Endometrial microvascular endothelial cells (primary cell): Measurements from ENCODE around the gene RPTOR. TPM values are rescaled to one million over a fixed set of nuclear protein-coding genes. Genes with fewer than 3 reads are reported as not detected.

Source experiments
- in situ Hi-C: cut with HindIII; loops from 2 replicates; pipeline ENCODE4 v1.10.0; 2017; ENCODE audit warnings: low sequenced_read_pairs, low pct_unique_long_range_greater_than_20kb; ENCODE audit errors: inconsistent ontology term
- total RNA-seq: library from RNA; depleted of rRNA; stranded (reverse); fragments of >200 nt; gene quantifications from one replicate; pipeline ENCODE4 v1.2.3, GENCODE V29; 2015; ENCODE audit errors: inconsistent ontology term

The RPTOR gene
- total RNA-seq, 1 donor from 2014 or later: 28.2 TPM

DNA sequence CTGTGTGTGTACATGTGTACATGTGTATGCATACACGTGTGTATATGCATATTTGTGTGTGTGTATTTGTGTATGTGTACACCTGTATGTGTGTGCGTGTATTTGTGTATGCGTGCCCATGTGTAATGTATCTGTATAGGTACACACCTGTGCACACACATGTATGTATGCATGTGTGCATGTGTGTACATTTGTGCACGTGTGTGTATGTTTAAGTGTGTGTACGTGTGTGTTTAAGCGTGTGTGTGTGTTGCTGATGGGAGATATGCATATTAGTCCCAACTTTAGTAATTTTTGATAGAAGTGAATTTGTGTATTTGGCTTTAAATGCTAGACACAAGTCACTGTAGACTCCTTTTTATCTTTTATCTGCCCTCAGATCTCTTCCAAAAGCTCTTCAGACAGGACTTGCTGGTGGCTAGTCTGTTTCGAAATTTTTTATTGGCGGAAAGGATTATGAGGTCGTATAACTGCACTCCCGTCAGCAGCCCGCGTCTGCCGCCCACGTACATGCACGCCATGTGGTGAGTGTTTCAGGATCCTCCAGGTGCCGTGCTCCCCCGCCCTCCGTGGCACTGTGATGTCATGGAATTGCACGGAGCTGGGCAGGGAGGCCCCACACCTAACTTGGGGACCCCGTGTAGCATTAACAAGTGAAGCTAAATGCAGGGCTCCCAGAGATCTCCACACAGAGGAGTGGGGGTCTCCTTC lies 278.2 kb downstream of the RPTOR start:
- in situ Hi-C loops: no loop called here

DNA sequence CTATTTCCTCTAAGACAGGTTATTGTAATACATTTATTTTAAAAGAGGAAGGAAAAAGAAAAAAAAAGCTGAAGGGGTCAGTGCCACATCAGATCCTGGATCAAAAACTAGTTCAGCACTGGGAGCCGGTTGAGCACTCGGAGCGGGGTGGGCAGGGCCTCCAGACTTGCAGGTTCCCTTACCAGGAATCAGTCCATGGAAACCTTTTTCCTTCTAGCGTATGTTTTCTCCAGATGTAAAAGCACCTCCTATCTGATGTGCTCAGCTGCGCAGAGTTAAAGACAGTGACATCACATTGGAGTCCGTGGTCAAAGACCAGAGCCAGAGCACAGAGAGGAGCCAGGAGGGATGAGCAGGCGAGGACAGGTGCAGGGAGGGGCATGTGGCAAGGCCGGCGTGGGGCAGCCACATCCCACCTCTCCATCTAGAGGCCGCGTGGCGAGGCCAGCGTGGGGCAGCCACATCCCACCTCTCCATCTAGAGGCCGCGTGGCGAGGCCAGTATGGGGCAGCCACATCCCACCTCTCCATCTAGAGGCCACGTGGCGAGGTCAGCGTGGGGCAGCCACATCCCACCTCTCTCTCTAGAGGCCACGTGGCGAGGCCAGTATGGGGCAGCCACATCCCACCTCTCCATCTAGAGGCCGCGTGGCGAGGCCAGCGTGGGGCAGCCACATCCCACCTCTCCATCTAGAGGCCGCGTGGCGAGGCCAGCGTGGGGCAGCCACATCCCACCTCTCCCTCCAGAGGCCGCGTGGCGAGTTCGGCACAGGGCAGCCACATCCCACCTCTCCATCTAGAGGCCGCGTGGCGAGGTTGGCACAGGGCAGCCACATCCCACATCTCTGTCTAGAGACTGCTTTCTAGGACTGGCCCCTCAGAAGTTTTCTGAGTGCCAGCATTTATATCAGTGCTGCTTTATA lies 280.2 kb downstream of the RPTOR start:
- in situ Hi-C loops: no loop called here

DNA sequence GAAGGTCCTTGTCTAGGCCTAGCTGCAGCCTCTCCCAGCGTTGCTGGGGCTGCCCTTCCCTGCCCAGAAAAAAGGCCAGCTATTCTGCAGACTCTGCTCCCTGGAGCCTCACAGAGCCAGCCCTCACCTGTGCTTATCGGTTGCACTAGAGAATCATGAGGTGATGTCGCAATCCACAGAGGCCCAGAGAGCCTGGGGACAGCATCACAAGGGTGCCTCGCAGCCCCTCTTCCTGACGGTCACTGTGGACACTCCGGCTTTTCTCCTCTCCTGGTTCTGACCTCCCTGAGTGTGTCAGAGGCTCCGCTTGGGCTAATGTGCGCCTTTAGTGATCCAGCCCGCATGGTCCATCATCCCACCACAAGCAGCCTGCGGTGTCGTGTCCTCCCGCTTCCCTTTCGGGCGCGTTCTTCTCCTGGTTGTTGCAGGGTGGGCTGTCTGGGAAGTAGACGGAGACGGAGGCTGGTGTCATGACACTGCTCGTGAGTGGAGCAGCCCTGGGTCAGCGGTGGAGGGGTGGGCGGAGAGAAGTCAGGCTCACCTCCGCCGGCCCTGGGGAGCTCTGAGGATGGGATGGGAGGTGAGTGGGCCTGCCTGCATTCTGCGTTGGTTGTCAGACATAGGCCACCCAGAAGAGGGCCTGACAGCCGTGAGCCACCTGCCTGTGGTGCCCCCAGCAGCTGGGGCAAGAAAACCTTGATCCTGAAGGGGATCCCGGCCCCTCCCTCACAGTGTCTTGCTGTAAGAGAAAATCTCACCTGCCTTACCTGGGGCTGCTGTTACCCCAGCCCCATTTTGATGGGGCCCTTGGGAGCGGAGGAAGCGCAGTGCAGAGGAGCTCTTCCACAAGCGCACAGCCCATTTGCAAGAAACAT lies 281.1 kb downstream of the RPTOR start:
- in situ Hi-C loops: no loop called here

DNA sequence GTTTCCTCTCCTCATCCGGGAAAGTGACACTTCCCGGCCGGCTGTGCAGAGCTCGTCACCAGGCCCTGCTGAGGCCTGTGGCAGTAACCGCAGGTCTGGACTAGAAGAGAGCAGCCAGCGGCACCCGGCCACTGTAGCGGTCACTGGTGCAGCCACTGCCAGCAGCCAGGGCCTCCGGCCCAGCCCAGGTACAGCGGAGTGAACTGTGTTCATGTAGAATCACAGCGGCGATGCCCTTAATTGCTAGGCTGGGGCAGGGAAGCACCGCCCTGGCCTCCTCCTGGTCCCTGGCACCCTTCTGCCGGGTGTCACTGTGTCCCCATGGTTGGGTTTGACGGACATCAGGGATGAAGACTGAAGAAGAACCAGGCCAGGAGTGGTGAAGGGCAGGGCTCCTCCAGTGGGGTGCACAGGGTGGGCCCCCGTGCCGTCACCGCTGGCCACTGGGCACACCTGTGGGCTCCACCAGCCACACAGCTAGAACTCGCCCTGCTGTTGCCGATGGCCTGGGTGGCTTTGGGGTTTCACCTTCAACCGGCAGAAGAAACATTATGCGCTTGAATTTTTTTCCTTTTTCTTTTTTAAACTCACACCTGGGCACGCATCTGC lies 281.8 kb downstream of the RPTOR start:
- in situ Hi-C loops: no loop called here

DNA sequence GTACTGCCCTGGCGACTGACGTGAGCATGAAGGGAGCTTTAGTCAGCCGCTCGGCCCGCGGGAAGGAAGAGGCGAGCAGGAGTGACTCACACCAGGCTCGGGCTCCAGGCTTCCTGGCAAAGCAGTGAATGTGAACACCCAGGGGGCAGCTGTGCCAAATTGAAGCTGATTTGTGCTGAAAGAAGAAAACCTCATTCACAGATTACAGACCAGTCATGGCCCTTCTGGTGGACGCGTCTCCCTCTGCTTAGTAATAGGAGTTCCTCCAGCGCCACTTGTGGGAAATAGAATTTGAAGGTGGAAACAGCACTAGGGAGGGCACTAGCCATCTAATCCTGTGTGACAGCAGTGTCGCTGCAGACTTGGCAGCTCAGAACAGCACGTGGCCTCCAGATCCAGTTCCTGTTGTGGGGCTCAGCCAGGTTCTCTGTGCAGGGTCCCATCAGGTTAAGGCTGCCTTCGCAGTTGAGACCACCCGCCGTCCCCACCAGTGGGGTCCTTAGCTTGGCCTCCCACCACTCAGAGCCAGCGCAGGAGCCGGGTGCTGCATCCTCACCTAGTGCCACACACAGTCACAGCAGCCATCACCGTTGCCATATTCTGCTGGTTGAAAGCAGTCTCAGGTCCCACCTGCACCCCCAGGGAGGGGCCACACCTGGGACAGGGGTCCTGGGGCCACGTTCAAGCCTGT lies 282.5 kb downstream of the RPTOR start:
- in situ Hi-C loops: no loop called here

DNA sequence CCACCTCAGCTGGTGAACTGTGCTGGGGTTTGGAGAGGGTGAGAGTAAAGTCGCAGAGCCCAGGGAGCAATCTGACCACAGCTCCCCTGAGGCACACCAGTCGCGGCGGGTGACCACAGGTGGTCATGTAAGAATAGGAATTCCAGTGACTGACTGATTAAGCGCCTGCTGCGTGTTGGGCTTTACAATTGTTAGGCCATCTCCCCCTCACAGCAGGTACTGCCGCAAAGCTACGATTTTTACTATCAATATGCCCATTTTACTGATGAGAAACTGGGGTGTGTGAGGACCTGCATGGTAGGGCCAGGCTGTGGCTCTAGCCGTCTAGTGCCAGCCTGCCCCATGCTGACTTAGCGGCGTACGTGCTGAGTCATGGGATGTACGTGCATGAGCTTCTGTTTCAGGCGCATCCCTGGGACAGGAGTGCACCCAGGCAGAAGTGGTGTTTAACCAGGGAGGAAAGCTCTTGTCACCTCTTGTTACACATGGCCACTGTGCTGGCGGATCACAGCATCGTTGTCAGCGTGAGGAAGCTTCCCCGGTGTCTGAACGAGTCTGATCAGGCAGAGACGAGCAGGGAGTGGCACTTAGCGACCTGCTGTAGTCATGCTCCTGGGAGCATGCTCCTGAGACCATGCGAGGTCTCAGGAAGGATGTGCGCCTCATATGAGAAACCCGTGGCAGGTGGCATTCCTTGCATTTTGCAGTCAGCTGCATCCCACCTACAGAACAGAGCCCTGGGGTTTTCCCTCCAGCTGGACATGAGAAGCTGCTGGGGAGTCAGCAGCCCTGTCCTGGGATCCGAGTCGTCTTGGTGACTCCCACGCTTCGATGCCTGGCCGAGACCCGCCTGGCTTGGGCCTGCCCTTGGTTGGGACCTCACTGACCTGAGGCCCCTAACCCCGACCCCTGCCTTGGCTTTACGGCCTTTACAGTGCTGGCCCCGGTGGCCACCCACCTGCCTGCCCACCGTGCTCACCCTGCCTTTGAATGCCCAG lies 283.3 kb downstream of the RPTOR start:
- in situ Hi-C loops: no loop called here

DNA sequence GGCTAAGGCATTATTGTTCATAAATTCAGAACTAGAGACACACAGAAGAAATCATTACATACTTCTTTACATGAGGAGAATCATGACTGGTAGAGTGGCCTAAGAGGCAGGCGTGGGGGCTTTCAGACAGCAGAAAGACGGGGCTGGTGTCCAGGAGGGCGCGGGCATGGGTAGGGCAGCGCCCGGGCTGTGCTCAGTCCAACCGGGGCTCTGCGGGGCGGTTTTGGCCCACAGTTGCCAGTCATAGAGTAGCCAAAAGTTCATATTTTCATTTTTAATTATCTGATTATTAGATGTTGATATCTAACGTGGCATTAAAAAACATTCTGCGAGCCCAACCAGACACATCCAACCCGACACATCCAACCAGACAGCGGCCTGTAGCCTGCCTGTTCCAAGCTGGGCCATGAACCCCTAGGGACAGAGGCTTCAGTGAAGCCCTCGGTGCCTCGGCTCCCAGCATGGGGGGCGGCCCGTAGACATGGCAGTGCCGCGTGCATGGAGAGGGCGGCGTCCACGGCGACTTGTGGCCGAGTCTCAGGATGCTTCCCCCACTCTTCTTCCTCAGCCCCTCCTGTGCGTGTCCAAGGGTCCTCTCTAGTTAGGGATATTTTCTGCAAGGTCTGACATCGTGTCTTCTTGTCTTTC lies 284.7 kb downstream of the RPTOR start:
- in situ Hi-C loops: no loop called here

DNA sequence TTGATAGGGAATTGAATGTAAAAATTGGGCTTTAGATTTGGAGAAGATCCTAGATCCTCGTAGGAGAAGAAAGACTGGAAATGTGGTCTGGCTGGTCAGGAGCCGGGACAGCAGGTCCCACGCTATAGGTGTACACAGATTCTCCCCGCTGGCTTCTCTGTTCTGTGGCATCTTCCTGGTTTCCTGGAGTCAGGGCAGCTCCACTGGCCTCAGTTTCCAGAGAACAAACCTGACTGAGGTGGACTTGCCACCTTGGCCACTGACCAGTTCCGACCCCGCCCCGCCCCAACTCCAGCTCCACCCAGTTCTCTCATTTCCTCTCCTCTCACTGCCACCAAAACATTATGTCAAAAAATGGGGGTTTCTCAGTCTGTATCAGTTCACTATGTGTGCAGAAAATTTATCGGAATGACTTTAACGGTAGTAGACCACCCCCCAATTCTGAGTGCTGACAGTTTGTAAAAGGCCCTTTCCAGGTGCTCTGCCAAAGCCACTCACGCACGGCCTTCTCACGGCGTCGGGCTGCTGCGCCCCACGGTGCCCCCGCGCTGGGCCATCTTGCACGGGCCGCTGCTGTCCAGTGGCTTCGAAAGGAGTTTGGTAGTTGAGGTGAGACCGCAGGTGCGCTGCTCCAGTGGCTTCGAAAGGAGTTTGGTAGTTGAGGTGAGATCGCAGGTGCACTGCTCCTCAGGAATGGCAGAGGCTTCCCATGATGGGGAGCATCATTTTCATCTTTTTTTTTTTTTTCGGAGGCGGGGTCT lies 285.6 kb downstream of the RPTOR start:
- in situ Hi-C loops: no loop called here

DNA sequence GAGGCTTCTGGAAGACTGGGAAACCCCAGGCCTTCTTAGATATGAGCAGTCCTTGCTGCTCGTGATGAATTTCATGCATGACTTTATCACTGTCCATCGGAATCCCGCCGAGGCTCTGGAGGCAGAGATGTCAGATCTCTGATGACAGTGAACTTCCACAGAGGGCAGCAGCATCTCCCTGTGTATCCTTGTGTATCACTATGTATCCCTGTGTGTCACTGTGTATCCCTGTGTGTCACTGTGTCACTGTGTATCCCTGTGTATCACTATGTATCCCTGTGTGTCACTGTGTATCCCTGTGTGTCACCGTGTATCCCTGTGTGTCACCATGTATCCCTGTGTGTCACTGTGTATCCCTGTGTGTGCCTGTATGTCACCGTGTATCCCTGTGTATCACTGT lies 286.9 kb downstream of the RPTOR start:
- in situ Hi-C loops: no loop called here

DNA sequence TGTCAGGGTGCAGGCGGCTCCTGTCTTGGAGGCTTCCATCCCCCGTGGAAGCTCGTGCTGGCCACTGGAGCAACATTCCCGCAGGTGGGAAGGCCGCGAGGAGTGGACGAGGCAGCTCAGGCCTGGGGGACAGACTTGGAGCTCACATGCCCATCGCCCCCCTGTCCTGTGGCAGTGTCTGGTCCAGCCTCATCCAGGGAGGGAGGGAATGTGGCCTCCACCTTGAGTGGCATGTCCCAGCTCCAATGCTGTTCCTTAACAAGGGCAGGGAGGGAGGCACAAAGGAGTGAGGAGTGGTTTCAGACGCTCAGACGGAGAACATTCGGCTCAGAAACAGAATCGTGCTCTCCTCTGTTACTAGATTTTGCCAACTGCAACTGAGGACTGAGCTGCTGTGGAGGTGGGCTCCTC lies 287.6 kb downstream of the RPTOR start:
- in situ Hi-C loops: no loop called here

DNA sequence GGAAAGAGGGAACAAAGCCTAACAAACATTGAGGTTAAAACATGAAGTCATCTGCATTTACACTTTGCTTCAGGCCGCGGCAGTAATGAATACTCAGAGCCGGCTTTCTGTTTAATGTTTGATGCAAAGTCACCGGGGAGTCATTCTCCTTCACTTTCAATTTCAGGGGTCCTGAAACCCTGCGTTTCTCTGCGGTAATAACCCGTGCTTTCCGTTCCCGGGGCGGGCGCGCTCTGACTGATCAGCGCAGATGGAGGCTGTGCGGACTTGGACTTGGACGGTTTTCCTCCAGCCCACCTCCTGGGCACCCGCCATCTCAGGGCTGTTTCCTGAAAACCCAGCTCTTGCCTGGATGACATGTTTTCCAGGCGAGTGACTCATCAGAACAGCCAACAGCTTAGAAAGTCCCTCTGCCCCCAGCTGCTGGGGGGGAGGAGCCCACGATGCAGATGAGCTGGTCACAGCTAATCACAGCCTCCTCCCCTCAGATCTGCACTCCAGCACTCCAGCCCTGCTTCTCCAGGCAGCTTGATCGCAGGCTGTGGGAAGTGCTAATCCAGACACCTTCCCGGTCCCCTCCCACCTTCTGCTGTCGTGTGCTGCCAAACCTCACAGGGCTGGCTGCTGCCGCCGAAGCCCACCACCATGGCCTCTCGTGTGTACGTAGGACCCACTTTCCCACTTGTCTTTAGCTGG lies 288.4 kb downstream of the RPTOR start:
- in situ Hi-C loops: no loop called here

DNA sequence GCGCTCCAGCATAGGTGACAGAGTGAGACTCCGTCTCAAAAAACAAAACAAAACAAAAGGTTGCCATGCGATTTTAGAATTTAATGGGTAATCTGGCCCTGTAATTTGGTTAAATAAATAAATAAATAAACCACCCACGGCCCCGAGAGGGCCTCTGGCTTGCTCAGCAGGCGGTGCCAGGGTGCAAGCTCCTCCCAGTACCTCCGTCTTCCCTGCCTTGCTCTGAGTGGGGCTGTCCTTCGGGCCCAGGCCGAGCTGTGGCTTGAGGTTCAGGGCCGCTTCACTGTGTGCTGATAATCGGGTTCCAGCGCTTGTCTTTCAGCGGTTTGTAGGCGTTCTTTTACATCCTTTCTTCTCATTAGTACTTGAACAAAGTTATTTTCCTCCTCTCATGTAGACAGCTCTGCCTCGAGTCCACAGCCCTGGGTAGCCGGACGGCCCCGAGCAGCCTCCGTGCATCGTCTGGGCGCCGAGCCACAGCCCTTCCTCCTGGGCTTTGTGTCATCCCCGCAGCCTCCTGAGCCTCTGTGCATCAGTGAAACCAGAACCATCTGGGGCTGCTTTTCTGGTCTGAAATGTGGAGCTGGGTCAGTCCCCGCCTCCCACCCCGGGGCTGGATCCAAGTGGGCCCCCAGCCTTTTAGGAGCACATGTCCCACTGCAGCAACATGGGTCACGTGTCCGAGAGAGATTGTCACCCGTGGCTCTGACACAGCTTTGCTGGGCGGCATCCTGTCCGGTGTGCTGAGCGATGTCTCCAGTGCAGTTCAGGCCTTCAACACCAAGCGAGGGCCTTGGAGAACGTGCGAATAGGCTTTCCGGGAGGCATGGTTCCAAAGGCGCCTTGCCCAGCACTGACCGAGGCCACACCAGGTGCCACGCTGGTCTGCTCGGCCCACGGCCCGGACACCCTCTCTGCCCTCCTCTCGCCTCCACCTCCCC lies 289.6 kb downstream of the RPTOR start:
- in situ Hi-C loops: no loop called here

DNA sequence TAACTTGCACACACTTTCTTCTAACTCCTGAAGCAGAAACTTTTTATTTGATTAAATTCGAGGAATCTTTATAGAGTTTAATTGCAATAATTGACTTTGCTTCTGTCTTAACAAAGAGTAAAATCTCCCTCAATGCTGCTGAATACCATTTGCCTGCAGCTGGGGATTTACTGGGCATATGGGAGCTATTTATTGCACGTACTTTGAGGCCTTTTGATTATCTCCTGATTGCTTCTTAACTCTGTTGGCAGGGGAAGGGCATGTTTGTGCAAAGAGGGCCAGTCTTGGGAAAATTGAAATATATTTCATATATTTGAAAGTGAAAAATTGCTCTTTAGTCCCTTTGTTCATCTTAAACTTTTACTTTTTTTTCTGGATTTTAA lies 290.2 kb downstream of the RPTOR start:
- in situ Hi-C loops: no loop called here

DNA sequence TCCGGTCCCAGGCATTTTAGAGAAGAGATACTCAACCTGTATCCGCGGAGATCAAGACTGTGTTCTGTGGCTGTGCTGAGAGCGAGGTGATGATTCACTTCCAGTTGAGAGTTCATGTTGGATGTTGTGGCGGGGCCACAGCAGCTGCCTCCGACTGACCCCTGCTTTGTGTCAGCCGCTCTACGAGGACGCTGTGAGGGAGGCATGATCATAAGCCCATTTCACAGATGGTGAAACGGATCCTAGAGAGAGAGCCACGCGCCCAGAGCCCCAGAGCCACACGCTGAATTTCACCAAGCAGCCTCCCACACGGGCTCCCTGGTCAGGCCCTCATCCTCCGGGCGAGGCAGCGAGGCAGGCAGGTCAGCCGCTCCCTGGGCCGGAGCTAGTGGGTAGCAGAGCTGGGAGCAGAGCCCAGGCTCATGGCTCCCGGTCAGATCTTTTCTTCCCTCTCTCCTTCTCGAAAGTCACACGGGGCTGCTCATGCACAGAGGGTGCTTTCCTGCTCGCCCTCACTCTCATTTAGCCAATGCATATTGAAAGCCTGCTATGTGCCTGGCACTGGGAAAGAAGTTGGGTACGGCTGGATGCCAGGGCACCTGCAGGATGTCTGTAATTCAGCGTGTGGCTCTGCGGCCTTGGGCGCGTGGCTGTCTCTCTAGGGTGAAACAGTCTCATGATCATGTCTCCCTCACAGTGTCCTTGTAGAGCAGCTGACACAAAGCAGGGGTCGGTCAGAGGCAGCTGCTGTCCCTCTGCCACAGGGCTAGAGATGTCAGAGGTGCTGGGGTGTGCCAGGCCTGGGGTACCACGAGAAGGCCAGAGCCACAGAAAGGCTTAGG lies 291.4 kb downstream of the RPTOR start:
- in situ Hi-C loops: no loop called here
